Subcutaneous preadipocyte (primary cell): ENCODE measurements around the gene TLX3. TPM values are rescaled to one million over a fixed set of nuclear protein-coding genes. Genes with fewer than 3 reads are reported as not detected.

ENCODE experiments used
- small RNA-seq: library from RNA; depleted of rRNA; stranded (forward); fragments of <200 nt; gene quantifications from one replicate; pipeline ENCODE3, GENCODE V24; 2012
- total RNA-seq: library from RNA; depleted of rRNA; stranded (reverse); fragments of >200 nt; gene quantifications from 2 replicates; pipeline ENCODE4 v1.2.3, GENCODE V29; 2012

Gene TLX3
- total RNA-seq = not detected in 2 replicates

DNA sequence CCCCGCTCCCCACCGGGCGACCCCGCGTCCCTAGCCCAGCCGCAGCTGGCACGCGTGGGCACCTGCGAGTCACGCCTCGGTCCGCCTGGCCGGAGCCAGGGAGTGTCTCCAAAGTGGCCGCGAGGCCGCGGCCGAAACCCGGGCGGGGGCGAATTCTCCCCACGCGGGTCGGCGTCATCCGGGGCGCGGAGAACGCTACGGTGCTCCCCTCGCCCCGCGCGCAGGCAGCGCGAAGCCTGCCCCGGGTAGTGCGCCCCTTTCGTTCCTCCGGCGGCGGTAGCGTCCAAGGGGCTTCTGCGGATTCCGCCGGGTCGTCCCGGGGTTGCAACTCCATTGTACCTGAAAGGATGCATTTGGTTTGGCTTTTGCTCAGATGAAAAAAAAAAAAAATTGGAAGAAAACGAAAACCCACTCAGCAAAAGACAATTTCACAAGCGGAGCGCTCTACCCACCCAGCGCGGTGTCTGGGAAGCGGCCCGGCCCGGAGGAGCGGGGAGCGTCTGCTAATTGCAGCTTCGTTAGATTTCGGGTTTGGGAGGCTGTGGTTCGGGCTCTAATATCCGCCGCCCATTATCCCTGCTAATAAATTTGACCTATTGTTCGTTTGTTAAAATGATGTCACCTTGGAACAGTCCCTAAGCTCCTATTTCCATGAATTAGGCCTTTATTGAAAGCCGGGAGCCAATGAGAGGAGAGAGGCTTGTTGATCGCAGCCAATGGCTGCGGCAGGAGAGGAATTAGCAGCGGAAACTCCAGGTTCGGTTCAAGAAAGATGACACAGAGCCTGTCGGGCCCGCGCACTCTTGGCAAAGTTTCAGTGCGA, at the start of gene TLX3:
Gene TLX3 (plus strand): TSS at position 796 of the 823 bp plus-strand sequence. CDS start 118 bp downstream, outside the sequence.

Small RNA genes within 50 kb of the gene (small RNA-seq; reads per million reads assigned to genes)
- gene AC091980.1 (not detected), gene RN7SL339P (not detected)

Other genes starting within 250 kb of the TLX3 start
- 1,204 and 1,314 TPM in 2 replicates for gene NPM1, start 78.6 kb downstream of the TLX3 start, total RNA-seq
- not detected in 2 replicates for gene FGF18, start 110.4 kb downstream of the TLX3 start, total RNA-seq